ENCODE measurements around the gene CACNA1C.

DNA sequence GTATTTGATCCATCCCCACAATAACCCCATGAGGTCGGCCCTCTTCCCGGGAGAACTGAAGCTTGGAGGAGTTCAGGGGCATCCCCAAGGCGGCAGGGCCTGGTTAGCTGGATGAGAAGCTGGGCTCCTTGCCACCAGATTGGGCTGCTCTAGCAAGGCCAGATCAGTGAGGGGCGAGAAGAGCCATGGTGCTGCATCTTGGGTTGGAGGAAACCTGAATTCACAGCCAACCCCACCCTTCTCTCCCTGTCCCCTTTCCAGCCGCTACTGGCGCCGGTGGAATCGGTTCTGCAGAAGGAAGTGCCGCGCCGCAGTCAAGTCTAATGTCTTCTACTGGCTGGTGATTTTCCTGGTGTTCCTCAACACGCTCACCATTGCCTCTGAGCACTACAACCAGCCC is 513.4 kb downstream of the CACNA1C start:
- TF ChIP-seq POLR2A (IDR thresholded peaks at IDR 0.05; ENCODE audit: low read depth, low read length) (no peak), POU2F2 (IDR thresholded peaks at IDR 0.05; ENCODE audit: low read depth, low read length) (no peak), TAF1 (IDR thresholded peaks at IDR 0.05; ENCODE audit: low read depth, low read length) (no peak), POLR2AphosphoS5 (IDR thresholded peaks at IDR 0.05; ENCODE audit: low read depth, low read length) (no peak), SPI1 (IDR thresholded peaks at IDR 0.05; ENCODE audit: low read depth, low read length) (no peak), PAX5 (IDR thresholded peaks at IDR 0.05; ENCODE audit: insufficient read depth, low read length, severe bottlenecking) (no peak)

Data from GM12891 (cell line).